ENCODE results near the gene NCOA7. TPM values are rescaled to one million over a fixed set of nuclear protein-coding genes. Genes with fewer than 3 reads are reported as not detected.

NCOA7 gene
- 78.8 and 87.9 TPM in 2 replicates for total RNA-seq

GRCh38 chr6:125790358-125791150 lies at the start of gene NCOA7:
Gene NCOA7, plus strand, starts transcription at chr6:125790960. Its CDS starts 24,395 bp downstream, at chr6:125815355.

GRCh38 chr6:125749173-125749864 lies 41.4 kb upstream of the NCOA7 start, which contains the start of gene HEY2:
Gene HEY2, plus strand, starts transcription at chr6:125749632. Its CDS starts 145 bp downstream, at chr6:125749777.

GRCh38 chr6:125956506-125957390 lies 166.0 kb downstream of the NCOA7 start, which contains the start of gene HINT3:
Gene HINT3, plus strand, starts transcription at chr6:125956770. Its CDS starts 208 bp downstream, at chr6:125956978.

Other genes with a start within 250 kb of the NCOA7 start
- gene HEY2, start 41.3 kb upstream of the NCOA7 start, total RNA-seq, result not detected in 2 replicates
- 17.1 and 19.0 TPM in 2 replicates for gene HINT3, start 165.8 kb downstream of the NCOA7 start, total RNA-seq
- 19.0 and 20.6 TPM in 2 replicates for gene TRMT11, start 195.6 kb downstream of the NCOA7 start, total RNA-seq

All from smooth muscle cell of bladder (primary cell).